Sigmoid colon (tissue), 7 donors: ENCODE measurements around the gene CASP7. TPM values are rescaled to one million over a fixed set of nuclear protein-coding genes. Genes with fewer than 3 reads are reported as not detected.

ENCODE experiments used
- DNase-seq: peaks from one replicate; pipeline ENCODE4 v3.0.0-alpha.2; 2019
- H3K27ac ChIP-seq, 4 donors: fragments of 200-600 bp; sonication (generic); one replicate each; pipeline ENCODE4 v1.5.1; 2016 to 2019; ENCODE audit warnings: mild to moderate bottlenecking in 1 of 4
- H3K27me3 ChIP-seq, 3 donors: fragments of 200-600 bp; sonication (generic); one replicate each; pipeline ENCODE4 v1.5.1; 2019; ENCODE audit warnings: mild to moderate bottlenecking in 1 of 3
- H3K36me3 ChIP-seq, 4 donors: fragments of 200-600 bp; sonication (generic); one replicate each; pipeline ENCODE4 v1.5.1; 2016 to 2019
- H3K4me1 ChIP-seq, 4 donors: fragments of 200-600 bp; sonication (generic); one replicate each; pipeline ENCODE4 v1.5.1; 2017 to 2019
- H3K4me3 ChIP-seq, 4 donors: fragments of 200-600 bp; sonication (generic); one replicate each; pipeline ENCODE4 v1.5.1; 2017 to 2019; ENCODE audit warnings: mild to moderate bottlenecking in 2 of 4, moderate library complexity in 1 of 4
- H3K9me3 ChIP-seq, 4 donors: fragments of 200-600 bp in 3 of 4; sonication (generic) in 3 of 4; one replicate each; pipeline versions ENCODE4 v1.5.1 to v1.6.1; 2013 to 2019
- CTCF ChIP-seq, 4 experiments: fragments of 450-650 bp in 3 of 4; fragments of 200-600 bp in 1 of 4; IDR thresholded peaks; one replicate each; pipeline ENCODE4 v1.5.1; 2016 to 2019; ENCODE audit warnings: antibody characterized with exemption in 4 of 4, mild to moderate bottlenecking in 3 of 4, moderate library complexity in 2 of 4
- EP300 ChIP-seq, 4 donors: sonication (generic); formaldehyde crosslinking; IDR thresholded peaks; one replicate each; pipeline ENCODE4 v1.6.1; 2017; ENCODE audit warnings: antibody characterized with exemption in 4 of 4
- POLR2A ChIP-seq, 2 donors: fragments of 450-650 bp; IDR thresholded peaks; one replicate each; pipeline ENCODE4 v1.6.1; 2016; ENCODE audit warnings: antibody characterized with exemption in 2 of 2, mild to moderate bottlenecking in 2 of 2, moderate library complexity in 2 of 2
- POLR2AphosphoS5 ChIP-seq, 4 donors: sonication (generic); formaldehyde crosslinking; IDR thresholded peaks; one replicate each; pipeline ENCODE4 v1.6.1; 2017; ENCODE audit warnings: antibody characterized with exemption in 4 of 4
- WGBS, 2 donors: extraction: QIAGEN DNeasy Blood & Tissue Kit; methylation state at CpG; one replicate each; pipeline ENCODE4 v1.1.7; 2013; 5-methylcytosine and 5-hydroxymethylcytosine counted together
- intact Hi-C: fragments of 100-400 bp; cut with DNase I; formaldehyde crosslinking; loops from one replicate; pipeline ENCODE4 v1.15.1; 2023
- polyA plus RNA-seq, 3 donors: library from polyadenylated mRNA; stranded (reverse); fragments of 200-250 nt; gene quantifications; one replicate each; pipeline ENCODE4 v1.2.3, GENCODE V29; 2013
- total RNA-seq, 4 donors: library from RNA; depleted of rRNA; stranded (reverse); fragments of >200 nt; gene quantifications; one replicate each; pipeline ENCODE4 v1.1.0, GENCODE V29; 2016
- donor health status: healthy with polysubstance abuse.
- donor health status: Bipolar disorder and iron deficiency.
- donor health status: healthy.

Gene CASP7
- total and polyA plus RNA-seq, 7 donors: 11.4 to 338 (median 17.8) TPM

- Histone ChIP-seq H3K27ac (no peak overlapping the region), H3K27me3 (no peaks in the 10 kb centered on the region), H3K4me1 (no peaks in the 10 kb centered on the region), H3K4me3 (no peak overlapping the region), H3K36me3 (peaks cover 0 to 44% (median 16%) of the 10 kb centered on the region in 4 donors), H3K9me3 (peaks cover 0 to 4% (median 2%) of the 10 kb centered on the region in 4 donors)
- WGBS, 2 donors: 97 to 99% methylated on average over 3 of the region's 3 CpGs
- no peak for DNase-seq
- intact Hi-C loops: no loop called here
- TF ChIP-seq EP300 (IDR thresholded peaks at IDR 0.05) (no peak), CTCF (IDR thresholded peaks at IDR 0.05) (no peak), POLR2A (IDR thresholded peaks at IDR 0.05) (no peak), POLR2AphosphoS5 (IDR thresholded peaks at IDR 0.05) (no peak)
Measured at GRCh38 chr10:113697595-113697994, 17.9 kb downstream of the CASP7 start.

- no peak for DNase-seq
- WGBS, 2 donors: 42 to 61% methylated on average over 6 of the region's 6 CpGs
- peaks cover 0 to 7% (median 0%) of the 10 kb centered on the region in 4 donors for H3K36me3 ChIP-seq
- peaks cover 0 to 37% (median 26%) of the 10 kb centered on the region in 4 donors for H3K4me1 ChIP-seq
- H3K9me3 ChIP-seq: no peaks in the 10 kb centered on the region
- intact Hi-C loops: loop anchor here (5.0 kb wide), 3 partner anchors 93 to 398 kb away; partner anchors contain the start of genes DCLRE1A and NHLRC2
- TF ChIP-seq POLR2A (IDR thresholded peaks at IDR 0.05) (no peak), POLR2AphosphoS5 (IDR thresholded peaks at IDR 0.05) (no peak), EP300 (IDR thresholded peaks at IDR 0.05) (no peak), CTCF (IDR thresholded peaks at IDR 0.05) (peak in 3 of 4 experiments; percentile 55 to 63 (median 58))
- no peak overlapping the region for H3K27ac ChIP-seq
- H3K4me3 ChIP-seq: no peak overlapping the region
- H3K27me3 ChIP-seq: no peaks in the 10 kb centered on the region
Measured at GRCh38 chr10:113704637-113705343, 25.1 kb downstream of the CASP7 start.

- TF ChIP-seq CTCF (IDR thresholded peaks at IDR 0.05): no peak
- no peak for TF ChIP-seq EP300 (IDR thresholded peaks at IDR 0.05)
- no peak for TF ChIP-seq POLR2AphosphoS5 (IDR thresholded peaks at IDR 0.05)
- TF ChIP-seq POLR2A (IDR thresholded peaks at IDR 0.05): no peak
- intact Hi-C loops: loop anchor here (5.0 kb wide), 3 partner anchors 92 to 397 kb away; partner anchors contain the start of genes DCLRE1A and NHLRC2
- Histone ChIP-seq H3K27ac (peak overlapping the region in 3 of 4 donors; percentile 7 to 45 (median 29)), H3K9me3 (no peaks in the 10 kb centered on the region), H3K36me3 (peaks cover 0 to 2% (median 0%) of the 10 kb centered on the region in 4 donors), H3K4me1 (peaks cover 0 to 42% (median 31%) of the 10 kb centered on the region in 4 donors), H3K4me3 (no peak overlapping the region), H3K27me3 (no peaks in the 10 kb centered on the region)
- no peak for DNase-seq
Measured at GRCh38 chr10:113705344-113705652, 25.6 kb downstream of the CASP7 start.

- no peak for TF ChIP-seq EP300 (IDR thresholded peaks at IDR 0.05)
- TF ChIP-seq POLR2AphosphoS5 (IDR thresholded peaks at IDR 0.05): no peak
- no peak for TF ChIP-seq CTCF (IDR thresholded peaks at IDR 0.05)
- TF ChIP-seq POLR2A (IDR thresholded peaks at IDR 0.05): no peak
- H3K9me3 ChIP-seq: no peaks in the 10 kb centered on the region
- H3K36me3 ChIP-seq: no peaks in the 10 kb centered on the region
- no peak overlapping the region for H3K4me3 ChIP-seq
- H3K4me1 ChIP-seq: peaks cover 0 to 55% (median 43%) of the 10 kb centered on the region in 4 donors
- intact Hi-C loops: loop anchor here (5.0 kb wide), 3 partner anchors 91 to 396 kb away; partner anchors contain the start of genes DCLRE1A and NHLRC2
- no peak for DNase-seq
- H3K27me3 ChIP-seq: no peaks in the 10 kb centered on the region
- H3K27ac ChIP-seq: no peak overlapping the region
- WGBS, 2 donors: 78 to 81% methylated on average over 5 of the region's 5 CpGs
Measured at GRCh38 chr10:113706623-113707022, 26.9 kb downstream of the CASP7 start.
